Upper lobe of left lung (tissue), 6 donors: ENCODE measurements around the gene ARHGAP26. TPM values are rescaled to one million over a fixed set of nuclear protein-coding genes. Genes with fewer than 3 reads are reported as not detected.
A peak's percentile ranks its signal among the peaks of the same experiment; 100 is the strongest.

ENCODE experiments used
- ATAC-seq, 2 donors: fragments of 200-7000 bp; cut with Tn5 transposase; one replicate each; pipeline ENCODE4 v1.9.1; 2022; ENCODE audit warnings: mild to moderate bottlenecking in 2 of 2, moderate library complexity in 2 of 2; ENCODE audit not compliant: low FRiP score in 2 of 2
- DNase-seq, 2 donors: peaks; one replicate each; pipeline ENCODE4 v3.0.0-alpha.2; 2019 to 2020
- H3K27ac ChIP-seq, 4 donors: fragments of 200-600 bp; sonication (generic); one replicate each; pipeline ENCODE4 v1.5.1; 2016 to 2019
- H3K27me3 ChIP-seq, 4 donors: fragments of 200-600 bp; sonication (generic); one replicate each; pipeline ENCODE4 v1.5.1; 2017 to 2019
- H3K36me3 ChIP-seq, 4 donors: fragments of 200-600 bp; sonication (generic); one replicate each; pipeline ENCODE4 v1.5.1; 2016 to 2019
- H3K4me1 ChIP-seq, 4 donors: fragments of 200-600 bp; sonication (generic); one replicate each; pipeline ENCODE4 v1.5.1; 2018 to 2019
- H3K4me3 ChIP-seq, 4 donors: fragments of 200-600 bp; sonication (generic); one replicate each; pipeline ENCODE4 v1.5.1; 2017 to 2019; ENCODE audit warnings: mild to moderate bottlenecking in 2 of 4, moderate library complexity in 1 of 4
- H3K9me3 ChIP-seq, 4 donors: fragments of 200-600 bp; sonication (generic); one replicate each; pipeline ENCODE4 v1.5.1; 2018 to 2019
- CTCF ChIP-seq, 6 experiments: fragments of 450-650 bp in 4 of 6; fragments of 200-600 bp in 2 of 6; sonication (generic) in 2 of 6; IDR thresholded peaks; one replicate each; pipeline ENCODE4 v1.5.1; 2016 to 2019; ENCODE audit warnings: antibody characterized with exemption in 6 of 6
- EP300 ChIP-seq, 4 donors: sonication (generic); formaldehyde crosslinking; IDR thresholded peaks; one replicate each; pipeline ENCODE4 v1.5.1; 2017; ENCODE audit warnings: antibody characterized with exemption in 4 of 4, control low read depth in 2 of 4
- POLR2A ChIP-seq, 4 donors: fragments of 450-650 bp; IDR thresholded peaks; one replicate each; pipeline ENCODE4 v1.5.1; 2016 to 2017; ENCODE audit warnings: antibody characterized with exemption in 4 of 4, mild to moderate bottlenecking in 2 of 4
- POLR2AphosphoS5 ChIP-seq, 2 donors: sonication (generic); formaldehyde crosslinking; IDR thresholded peaks; one replicate each; pipeline ENCODE4 v1.5.1; 2017; ENCODE audit warnings: antibody characterized with exemption in 2 of 2
- WGBS, 2 donors: methylation state at CpG; one replicate each; pipeline ENCODE4 v1.1.5; 2017 to 2018; 5-methylcytosine and 5-hydroxymethylcytosine counted together
- total RNA-seq, 6 donors: library from RNA; depleted of rRNA in 4 of 6; stranded (reverse); fragments of >200 nt in 4 of 6; gene quantifications; one replicate each; pipeline versions ENCODE4 v1.1.0 to v1.2.1, GENCODE V29; 2016 to 2021
- donor health status: DM: no; HTN: no; CAD: no; lungs with moderate emphysema.
- donor health status: DM: no; HTN: yes; CAD: no; lungs with severe emphysema.

ARHGAP26 gene
- total RNA-seq, 6 donors from 2014 or later, result 34.9 to 90.1 (median 38.9) TPM

- peak in 1 of 2 donors; percentile 51 for DNase-seq
- WGBS, 2 donors, result 70 to 84% methylated on average over 5 of the region's 5 CpGs
Measured at GRCh38 chr5:143161885-143162540, 391.8 kb downstream of the ARHGAP26 start.

GRCh38 chr5:143162810-143163209 lies 392.6 kb downstream of the ARHGAP26 start:
- ATAC-seq (no peak), DNase-seq (no peak)
- H3K36me3 ChIP-seq, result no peaks in the 10 kb centered on the region
- no peak overlapping the region for H3K4me3 ChIP-seq
- H3K9me3 ChIP-seq, result no peaks in the 10 kb centered on the region
- WGBS, 2 donors, result 89 to 93% methylated on average over 3 of the region's 3 CpGs
- H3K27me3 ChIP-seq, result no peaks in the 10 kb centered on the region
- TF ChIP-seq EP300 (IDR thresholded peaks at IDR 0.05) (no peak), CTCF (IDR thresholded peaks at IDR 0.05) (no peak), POLR2A (IDR thresholded peaks at IDR 0.05) (no peak), POLR2AphosphoS5 (IDR thresholded peaks at IDR 0.05) (no peak)
- H3K4me1 ChIP-seq, result no peaks in the 10 kb centered on the region
- no peak overlapping the region for H3K27ac ChIP-seq

More at GRCh38 chr5:143161885-143162540, 391.8 kb downstream of the ARHGAP26 start:
- no peak overlapping the region for H3K4me3 ChIP-seq
- TF ChIP-seq POLR2AphosphoS5 (IDR thresholded peaks at IDR 0.05) (no peak), EP300 (IDR thresholded peaks at IDR 0.05) (no peak), POLR2A (IDR thresholded peaks at IDR 0.05) (no peak), CTCF (IDR thresholded peaks at IDR 0.05) (no peak)
- no peaks in the 10 kb centered on the region for H3K36me3 ChIP-seq
- peak in 1 of 2 donors; percentile 67 for ATAC-seq
- no peaks in the 10 kb centered on the region for H3K9me3 ChIP-seq
- H3K4me1 ChIP-seq, result no peaks in the 10 kb centered on the region
- H3K27me3 ChIP-seq, result no peaks in the 10 kb centered on the region
- no peak overlapping the region for H3K27ac ChIP-seq

GRCh38 chr5:143164557-143164956 lies 394.4 kb downstream of the ARHGAP26 start:
- no peaks in the 10 kb centered on the region for H3K4me1 ChIP-seq
- no peaks in the 10 kb centered on the region for H3K27me3 ChIP-seq
- H3K36me3 ChIP-seq, result no peaks in the 10 kb centered on the region
- H3K27ac ChIP-seq, result no peak overlapping the region
- no peak for TF ChIP-seq CTCF (IDR thresholded peaks at IDR 0.05)
- no peak for TF ChIP-seq POLR2A (IDR thresholded peaks at IDR 0.05)
- no peak for TF ChIP-seq EP300 (IDR thresholded peaks at IDR 0.05)
- no peak for TF ChIP-seq POLR2AphosphoS5 (IDR thresholded peaks at IDR 0.05)
- ATAC-seq (no peak), DNase-seq (no peak)
- WGBS, 2 donors, result 92 to 96% methylated on average over 4 of the region's 4 CpGs
- H3K4me3 ChIP-seq, result no peak overlapping the region
- H3K9me3 ChIP-seq, result no peaks in the 10 kb centered on the region

GRCh38 chr5:143165049-143165880 lies 395.1 kb downstream of the ARHGAP26 start:
- ATAC-seq, result no peak
- 87% methylated on average over 12 of the region's 12 CpGs for WGBS, 2 donors

More at GRCh38 chr5:143165049-143165880, 395.1 kb downstream of the ARHGAP26 start:
- Histone ChIP-seq H3K36me3 (no peaks in the 10 kb centered on the region), H3K4me3 (no peak overlapping the region), H3K27ac (no peak overlapping the region), H3K27me3 (no peaks in the 10 kb centered on the region), H3K9me3 (no peaks in the 10 kb centered on the region), H3K4me1 (no peaks in the 10 kb centered on the region)
- DNase-seq, result no peak
- TF ChIP-seq EP300 (IDR thresholded peaks at IDR 0.05), result no peak
- TF ChIP-seq POLR2A (IDR thresholded peaks at IDR 0.05), result no peak
- no peak for TF ChIP-seq CTCF (IDR thresholded peaks at IDR 0.05)
